OCI-M2 (cell line): ENCODE measurements around the gene DDIT4.
"Not testable (repeated sequence)": the region's sequence is repeated elsewhere in the genome, so short reads cannot be mapped to it uniquely, and the experiment has no call there.

Experiments used
- DNase-seq: peaks from one replicate; lab custom pipeline; 2025; ENCODE audit not compliant: unreplicated experiment; lab: John Stamatoyannopoulos, UW

The DDIT4 gene

GRCh38 chr10:72265990-72266865, 7.5 kb upstream of the DDIT4 start:
- no peak for DNase-seq

GRCh38 chr10:72267381-72267780, 6.3 kb upstream of the DDIT4 start:
- DNase-seq, result no peak

GRCh38 chr10:72267819-72268399, 5.8 kb upstream of the DDIT4 start:
- DNase-seq, result no peak

GRCh38 chr10:72268475-72269200, 5.1 kb upstream of the DDIT4 start:
- DNase-seq, result not testable (repeated sequence)

GRCh38 chr10:72270607-72271281, 3.0 kb upstream of the DDIT4 start:
- no peak for DNase-seq

- DNase-seq, result peak; percentile 77
Measured at GRCh38 chr10:72272689-72273409, 875 bp upstream of the DDIT4 start.

- no peak for DNase-seq
Measured at GRCh38 chr10:72274213-72274729, 547 bp downstream of the DDIT4 start.

- DNase-seq, result no peak
Measured at GRCh38 chr10:72274730-72275350, 1.1 kb downstream of the DDIT4 start.

- no peak for DNase-seq
Measured at GRCh38 chr10:72275351-72276012, 1.8 kb downstream of the DDIT4 start.

GRCh38 chr10:72276013-72276387, 2.3 kb downstream of the DDIT4 start:
- DNase-seq, result no peak

- no peak for DNase-seq
Measured at GRCh38 chr10:72276421-72277339, 3.0 kb downstream of the DDIT4 start.

- DNase-seq, result no peak
Measured at GRCh38 chr10:72277340-72277995, 3.7 kb downstream of the DDIT4 start.

GRCh38 chr10:72277996-72278667, 4.4 kb downstream of the DDIT4 start:
- no peak for DNase-seq

- no peak for DNase-seq
Measured at GRCh38 chr10:72278668-72279393, 5.1 kb downstream of the DDIT4 start.

GRCh38 chr10:72279587-72279986, 5.9 kb downstream of the DDIT4 start:
- DNase-seq, result not testable (repeated sequence)

GRCh38 chr10:72283131-72283530, 9.4 kb downstream of the DDIT4 start:
- no peak for DNase-seq
